ENCODE results near the gene PERM1.

PERM1 gene

DNA sequence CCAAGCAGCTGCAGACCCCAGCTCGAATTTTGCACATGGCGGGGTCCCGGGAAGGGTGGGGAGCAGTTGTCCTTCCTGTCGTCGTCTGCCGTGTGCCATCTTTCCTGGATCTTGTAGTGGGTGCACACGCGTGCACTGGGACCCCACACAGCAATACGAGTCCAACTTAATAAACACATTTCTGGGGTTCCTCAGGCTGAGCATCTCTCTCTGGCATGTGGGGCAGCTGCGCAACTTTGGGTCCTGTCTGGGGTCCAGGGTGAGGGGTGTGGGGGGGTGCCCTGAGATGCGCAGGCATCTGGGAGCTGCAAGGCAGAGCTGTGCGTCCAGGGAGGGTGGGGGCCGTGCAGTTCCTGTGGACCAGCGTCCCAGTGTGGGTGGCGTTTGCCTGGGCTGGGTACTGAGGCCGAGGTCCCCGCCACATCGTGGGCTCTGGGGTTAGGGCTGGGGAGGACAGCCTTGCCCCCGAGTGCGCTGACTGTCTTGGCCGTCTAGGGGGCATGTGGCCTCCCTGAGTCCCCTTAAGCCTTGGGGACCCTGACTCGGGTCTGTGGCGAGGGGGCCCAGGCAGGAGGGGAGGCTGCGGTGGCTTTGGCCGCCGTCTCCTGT is 16.3 kb downstream of the PERM1 start:
- DNase-seq (ENCODE audit: low read depth in 2 of 2), result no peak

GRCh38 chr1:964691-965525 is 17.0 kb downstream of the PERM1 start:
- no peak for DNase-seq (ENCODE audit: low read depth in 2 of 2)

- DNase-seq (ENCODE audit: low read depth in 2 of 2), result no peak
Observed at GRCh38 chr1:963746-964525, 18.0 kb downstream of the PERM1 start.

GRCh38 chr1:963301-963651 is 18.6 kb downstream of the PERM1 start:
- no peak for DNase-seq (ENCODE audit: low read depth in 2 of 2)

- no peak for DNase-seq (ENCODE audit: low read depth in 2 of 2)
Observed at GRCh38 chr1:962381-963300, 19.3 kb downstream of the PERM1 start.

DNA sequence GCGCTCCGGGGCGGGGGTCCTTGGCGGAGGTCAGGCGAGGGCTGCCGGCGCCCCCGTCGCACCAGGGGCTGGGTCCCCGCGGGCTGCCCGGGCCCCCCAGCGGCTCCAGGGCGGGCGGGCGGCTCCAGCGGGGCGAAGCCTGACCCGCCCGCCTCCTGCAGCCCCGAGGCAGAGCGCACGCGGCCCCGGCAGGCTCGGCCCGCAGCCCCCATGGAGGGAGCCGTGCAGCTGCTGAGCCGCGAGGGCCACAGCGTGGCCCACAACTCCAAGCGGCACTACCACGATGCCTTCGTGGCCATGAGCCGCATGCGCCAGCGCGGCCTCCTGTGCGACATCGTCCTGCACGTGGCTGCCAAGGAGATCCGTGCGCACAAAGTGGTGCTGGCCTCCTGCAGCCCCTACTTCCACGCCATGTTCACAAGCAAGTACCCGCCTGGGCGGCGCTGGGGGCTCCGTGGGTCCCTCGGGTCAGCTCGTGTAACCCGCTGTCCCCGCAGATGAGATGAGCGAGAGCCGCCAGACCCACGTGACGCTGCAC is 20.7 kb downstream of the PERM1 start:
- DNase-seq (ENCODE audit: low read depth in 2 of 2), result no peak

GRCh38 chr1:960363-961131 is 21.3 kb downstream of the PERM1 start, which contains the start of gene KLHL17:
TSS of gene KLHL17 (plus strand) at chr1:960584. CDS start at chr1:960694, 110 bp downstream.
- peak; percentile 34 to 42 for DNase-seq (ENCODE audit: low read depth in 2 of 2)

DNA sequence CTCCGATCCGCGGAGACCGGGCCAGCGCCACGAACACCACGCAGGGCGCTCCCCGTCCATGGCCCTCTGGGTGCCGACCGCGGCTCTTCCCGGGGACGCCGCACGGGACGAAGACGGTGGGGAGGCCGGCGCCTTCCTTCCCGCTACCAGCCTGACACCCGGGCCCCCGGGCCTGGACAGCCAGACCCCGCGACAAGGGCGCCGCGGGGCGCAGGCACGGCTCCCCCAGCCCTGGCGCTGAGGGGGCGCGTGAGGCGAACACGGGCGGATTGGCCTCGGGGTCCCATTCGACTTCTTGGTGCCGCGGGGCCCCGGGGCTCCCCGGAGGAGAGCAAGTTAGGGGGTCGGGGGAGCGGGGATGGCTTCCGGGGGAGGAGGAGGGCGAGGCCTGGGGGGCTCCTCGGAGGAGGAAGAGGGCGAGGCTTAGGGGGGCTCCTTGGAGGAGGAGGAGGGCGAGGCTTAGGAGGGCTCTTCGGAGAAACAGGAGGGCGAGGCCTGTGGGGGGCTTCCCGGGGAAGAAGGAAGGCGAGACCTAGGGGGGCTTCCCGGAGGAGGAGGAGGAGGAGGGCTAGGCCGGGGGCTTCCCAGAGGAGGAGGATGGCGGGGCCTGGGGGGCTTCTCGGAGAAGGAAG is 22.0 kb downstream of the PERM1 start:
- no peak for DNase-seq (ENCODE audit: low read depth in 2 of 2)

DNA sequence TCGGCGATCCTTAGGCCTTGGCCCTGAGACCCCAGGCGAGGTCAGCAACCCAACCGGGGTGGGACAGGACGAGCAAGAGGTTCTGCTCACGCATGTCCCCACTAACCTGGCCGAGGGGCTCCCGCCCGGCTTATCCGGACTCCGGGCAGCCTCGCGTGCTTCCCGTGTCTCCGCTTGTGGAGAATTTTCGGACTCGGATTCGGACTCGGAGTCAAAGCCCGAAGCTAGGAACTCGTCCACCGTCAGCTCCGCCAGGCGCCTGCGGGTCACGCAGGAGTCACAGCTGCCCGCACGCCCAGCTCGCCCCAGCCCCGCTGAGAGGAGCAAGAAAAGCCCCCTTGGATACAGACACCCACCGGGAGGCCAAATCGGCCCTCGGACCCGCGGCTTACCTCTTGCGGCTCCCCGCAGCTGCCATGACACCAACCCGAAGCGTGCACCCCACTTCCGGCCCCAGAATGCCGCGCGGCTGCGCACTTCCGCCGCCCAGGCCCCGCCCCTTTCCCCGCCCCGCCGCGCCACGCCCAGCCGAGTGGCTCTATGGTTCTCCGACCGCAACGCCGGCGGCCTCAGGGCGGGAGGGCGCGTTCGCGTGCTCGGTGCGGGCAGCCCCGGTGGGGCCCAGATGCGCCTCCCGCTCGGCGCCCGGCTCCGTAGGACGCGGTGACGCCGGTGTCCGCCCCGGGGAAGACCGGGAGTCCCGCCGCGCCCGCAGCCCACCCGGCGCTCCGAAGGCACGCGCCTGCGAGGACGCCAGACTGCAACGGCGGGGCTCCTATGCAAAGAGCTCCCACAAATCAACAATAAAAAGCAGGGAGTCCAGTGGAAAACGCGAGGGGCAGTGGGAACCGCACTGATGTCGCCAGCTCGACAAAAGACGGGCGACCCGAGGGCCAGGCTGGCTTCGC is 22.8 kb downstream of the PERM1 start, which contains the start of gene NOC2L:
Gene NOC2L (minus strand): TSS at position 434 of the 908 bp plus-strand sequence. CDS start 16 bp downstream, at position 418.
- DNase-seq (ENCODE audit: low read depth in 2 of 2), result peak; percentile 60 to 64

- no peak for DNase-seq (ENCODE audit: low read depth in 2 of 2)
Observed at GRCh38 chr1:956636-957035, 25.3 kb downstream of the PERM1 start.

- no peak for DNase-seq (ENCODE audit: low read depth in 2 of 2)
Observed at GRCh38 chr1:955474-955873, 26.4 kb downstream of the PERM1 start.

GRCh38 chr1:954927-955326 is 27.0 kb downstream of the PERM1 start:
- DNase-seq (ENCODE audit: low read depth in 2 of 2), result no peak

DNA sequence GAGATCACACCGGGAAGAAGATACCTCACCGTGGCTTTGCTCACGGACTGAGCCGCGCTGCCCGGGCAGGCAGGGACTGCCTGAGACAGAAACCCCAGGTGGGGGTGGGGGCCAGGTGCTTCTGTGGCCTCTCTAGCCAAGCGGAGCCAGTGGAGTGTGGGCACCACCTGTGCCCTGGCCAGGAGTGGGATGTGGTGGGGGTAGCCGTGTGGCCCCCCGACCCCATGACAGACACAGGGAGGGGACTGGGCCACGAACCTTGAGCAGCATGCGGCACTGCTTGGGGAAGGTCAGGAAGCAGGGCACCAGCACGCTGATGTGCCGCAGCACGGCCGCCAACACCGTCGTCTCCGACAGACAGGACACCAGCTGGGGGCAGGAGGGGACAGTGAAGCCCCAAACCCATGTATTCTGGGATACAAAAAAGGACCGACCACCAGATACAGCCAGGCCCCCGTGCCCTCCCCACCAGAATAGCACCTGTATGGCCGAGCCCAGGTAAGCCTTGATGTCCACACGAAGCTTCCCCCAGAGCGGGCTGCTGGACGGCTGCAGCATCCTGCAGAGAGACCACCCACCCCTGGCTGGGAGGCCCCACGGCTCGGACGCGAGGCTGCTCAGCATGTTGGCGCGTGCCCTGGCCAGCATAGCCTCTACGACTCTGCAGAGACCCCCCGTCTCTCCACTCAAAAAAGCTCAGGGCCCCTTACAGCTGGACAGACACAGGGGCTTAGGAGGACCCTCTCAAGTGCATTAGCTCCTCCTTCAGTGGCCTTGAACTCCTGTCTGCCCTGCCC is 28.2 kb downstream of the PERM1 start:
- no peak for DNase-seq (ENCODE audit: low read depth in 2 of 2)

DNA sequence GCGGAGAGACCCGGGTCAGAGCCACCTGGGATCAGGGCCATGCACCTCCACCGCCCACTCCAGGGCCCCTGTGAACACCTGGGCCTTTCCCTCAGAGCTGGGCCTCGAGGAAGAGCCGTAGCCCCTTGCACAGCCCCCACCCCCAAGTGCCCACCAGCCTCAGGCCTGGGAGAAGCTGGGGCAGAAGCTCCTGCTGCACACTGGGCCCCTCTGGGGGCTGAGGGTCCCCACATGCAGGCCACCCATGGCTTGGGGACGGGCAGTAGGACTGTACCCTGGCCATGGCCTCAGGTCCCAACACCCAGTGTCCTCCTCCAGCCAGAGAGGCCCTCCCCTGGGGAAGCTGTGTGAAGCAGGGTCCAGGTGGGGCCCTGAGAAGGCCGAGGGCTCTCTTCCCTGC is 29.3 kb downstream of the PERM1 start:
- DNase-seq (ENCODE audit: low read depth in 2 of 2), result no peak

- DNase-seq (ENCODE audit: low read depth in 2 of 2), result no peak
Observed at GRCh38 chr1:952201-952600, 29.7 kb downstream of the PERM1 start.

- DNase-seq (ENCODE audit: low read depth in 2 of 2), result no peak
Observed at GRCh38 chr1:951364-951763, 30.5 kb downstream of the PERM1 start.

GRCh38 chr1:950881-951280 is 31.0 kb downstream of the PERM1 start:
- no peak for DNase-seq (ENCODE audit: low read depth in 2 of 2)

- DNase-seq (ENCODE audit: low read depth in 2 of 2), result no peak
Observed at GRCh38 chr1:950268-950667, 31.6 kb downstream of the PERM1 start.

Measured in fibroblast of skin of left biceps (primary cell).